GM06990 (cell line): ENCODE data around the gene ANK3.

Experiments used
- DNase-seq: peaks from one replicate; pipeline ENCODE4 v3.0.0-alpha.2; 2011; ENCODE audit not compliant: insufficient read length; ENCODE audit errors: extremely low read depth
- H3K27me3 ChIP-seq: replicated peaks from 2 replicates; pipeline ENCODE4 v1.6.0; 2011; ENCODE audit warnings: low read length; ENCODE audit not compliant: control insufficient read depth, insufficient read depth
- H3K36me3 ChIP-seq: 2 replicates; pipeline ENCODE4 v1.5.1; 2011; ENCODE audit warnings: low read length; ENCODE audit not compliant: control insufficient read depth, insufficient read depth
- H3K4me3 ChIP-seq: replicated peaks from 2 replicates; pipeline ENCODE4 v1.5.1; 2011; ENCODE audit warnings: low read depth, mild to moderate bottlenecking, control low read depth, low read length
- TF ChIP-seq, protein P1 (sequence below): IDR thresholded peaks from 2 replicates; pipeline ENCODE4 v1.5.1; 2011; ENCODE audit warnings: low read length, control low read depth, mild to moderate bottlenecking, inconsistent platforms; ENCODE audit not compliant: insufficient read depth, poor library complexity, severe bottlenecking

Gene ANK3

DNA sequence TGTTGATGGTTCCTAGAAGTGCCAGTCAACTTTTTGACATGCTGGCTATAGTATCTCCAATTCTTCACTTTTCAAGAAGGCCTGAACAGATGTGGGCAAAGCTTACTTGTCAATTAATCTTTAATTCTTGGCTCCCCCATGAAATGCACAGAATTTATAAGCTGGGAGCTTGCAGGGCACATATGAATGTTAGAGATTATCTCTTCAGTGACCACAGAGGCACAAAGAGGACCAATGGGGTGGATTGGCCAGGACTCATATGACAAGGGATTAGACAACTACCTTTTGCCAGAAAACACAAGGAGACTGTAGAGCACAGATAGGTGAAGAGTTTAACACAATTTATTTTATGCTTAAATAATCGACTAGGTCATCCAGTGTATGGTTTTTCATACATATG, 361.6 kb downstream of the ANK3 start:
- TF ChIP-seq, protein P1, sequence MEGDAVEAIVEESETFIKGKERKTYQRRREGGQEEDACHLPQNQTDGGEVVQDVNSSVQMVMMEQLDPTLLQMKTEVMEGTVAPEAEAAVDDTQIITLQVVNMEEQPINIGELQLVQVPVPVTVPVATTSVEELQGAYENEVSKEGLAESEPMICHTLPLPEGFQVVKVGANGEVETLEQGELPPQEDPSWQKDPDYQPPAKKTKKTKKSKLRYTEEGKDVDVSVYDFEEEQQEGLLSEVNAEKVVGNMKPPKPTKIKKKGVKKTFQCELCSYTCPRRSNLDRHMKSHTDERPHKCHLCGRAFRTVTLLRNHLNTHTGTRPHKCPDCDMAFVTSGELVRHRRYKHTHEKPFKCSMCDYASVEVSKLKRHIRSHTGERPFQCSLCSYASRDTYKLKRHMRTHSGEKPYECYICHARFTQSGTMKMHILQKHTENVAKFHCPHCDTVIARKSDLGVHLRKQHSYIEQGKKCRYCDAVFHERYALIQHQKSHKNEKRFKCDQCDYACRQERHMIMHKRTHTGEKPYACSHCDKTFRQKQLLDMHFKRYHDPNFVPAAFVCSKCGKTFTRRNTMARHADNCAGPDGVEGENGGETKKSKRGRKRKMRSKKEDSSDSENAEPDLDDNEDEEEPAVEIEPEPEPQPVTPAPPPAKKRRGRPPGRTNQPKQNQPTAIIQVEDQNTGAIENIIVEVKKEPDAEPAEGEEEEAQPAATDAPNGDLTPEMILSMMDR: no peak
- DNase-seq: no peak
- H3K4me3 ChIP-seq: no peak overlapping the region

DNA sequence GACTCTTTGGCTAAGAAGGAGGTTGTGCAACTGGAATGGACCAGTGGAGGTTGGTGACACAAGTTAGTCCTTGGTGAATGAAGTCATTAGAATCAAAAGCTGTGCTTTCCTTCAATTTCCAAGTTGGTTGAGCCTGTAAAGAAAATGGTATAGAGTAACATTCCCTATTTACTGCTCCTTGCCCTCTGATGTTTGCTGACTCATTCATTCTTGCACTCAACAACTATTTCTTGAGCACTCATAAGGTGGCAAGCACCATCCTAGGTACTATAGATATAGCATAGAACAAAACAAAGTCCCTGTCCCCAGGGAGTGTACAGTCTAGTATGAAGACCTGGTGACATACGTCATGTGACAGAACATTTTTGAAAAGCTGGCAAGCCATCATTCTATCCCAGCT, 364.4 kb downstream of the ANK3 start:
- DNase-seq: no peak

More for the DNA sequence above, 361.6 kb downstream of the ANK3 start:
- H3K36me3 ChIP-seq: no peaks in the 10 kb centered on the region
- H3K27me3 ChIP-seq: no peaks in the 10 kb centered on the region

DNA sequence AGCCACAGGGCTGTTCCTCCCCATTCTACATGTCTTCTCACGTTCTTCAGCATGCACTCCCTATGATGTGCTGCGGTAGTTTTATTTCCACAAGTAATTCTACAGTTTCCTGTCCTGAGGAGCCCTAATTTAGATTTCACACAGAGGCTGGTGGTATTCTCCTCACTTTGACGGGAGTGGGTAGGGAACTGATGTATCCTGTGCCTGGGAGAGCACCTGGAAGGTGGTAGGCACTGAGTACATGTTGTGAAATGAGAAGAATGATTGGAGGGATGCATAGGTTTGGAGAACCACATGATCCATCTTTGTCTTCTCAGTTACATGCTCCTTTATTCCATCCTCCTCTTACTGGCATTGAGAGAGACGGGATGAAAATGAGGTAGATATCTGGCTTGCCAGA, 365.2 kb downstream of the ANK3 start:
- H3K27me3 ChIP-seq: no peaks in the 10 kb centered on the region
- no peak for DNase-seq
- no peaks in the 10 kb centered on the region for H3K36me3 ChIP-seq
- TF ChIP-seq, protein P1: no peak
- no peak overlapping the region for H3K4me3 ChIP-seq

More for the DNA sequence above, 364.4 kb downstream of the ANK3 start:
- no peaks in the 10 kb centered on the region for H3K27me3 ChIP-seq
- TF ChIP-seq, protein P1: no peak
- no peak overlapping the region for H3K4me3 ChIP-seq
- H3K36me3 ChIP-seq: no peaks in the 10 kb centered on the region

DNA sequence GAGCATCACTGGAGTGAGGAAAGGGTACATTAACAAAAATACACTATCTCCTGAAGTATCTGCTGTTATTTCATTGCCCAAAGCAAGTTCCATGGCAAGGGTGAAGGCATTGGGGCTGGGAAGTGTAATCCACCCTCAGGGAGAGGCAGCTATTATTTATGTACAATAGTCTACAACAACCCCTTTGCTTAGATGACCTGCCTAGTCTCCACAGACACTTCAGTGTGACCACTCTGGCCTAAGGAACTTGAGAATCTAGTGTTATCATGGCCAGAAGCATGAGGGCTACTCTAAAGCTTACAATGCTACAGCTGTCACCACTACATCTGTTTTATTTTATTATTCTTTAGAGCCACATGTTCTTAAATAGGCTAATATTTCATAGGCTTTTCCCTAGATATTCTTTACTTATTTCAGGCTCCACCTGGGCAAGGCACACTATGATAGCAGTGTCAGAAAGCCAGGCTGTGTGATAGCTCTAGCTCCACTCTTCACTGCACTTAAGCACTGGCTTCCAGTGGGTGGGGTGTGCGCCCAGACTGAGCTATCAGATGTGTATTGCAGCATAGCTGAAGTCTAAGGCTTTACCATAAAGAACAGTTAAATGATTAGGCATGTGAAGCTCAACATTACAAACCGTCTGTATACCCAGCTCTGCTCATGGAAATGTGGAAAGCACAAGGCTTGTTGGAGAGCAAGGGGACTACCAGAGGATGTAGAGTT, 366.4 kb downstream of the ANK3 start:
- H3K27me3 ChIP-seq: no peaks in the 10 kb centered on the region
- TF ChIP-seq, protein P1: no peak
- H3K36me3 ChIP-seq: no peaks in the 10 kb centered on the region
- no peak overlapping the region for H3K4me3 ChIP-seq
- DNase-seq: no peak

DNA sequence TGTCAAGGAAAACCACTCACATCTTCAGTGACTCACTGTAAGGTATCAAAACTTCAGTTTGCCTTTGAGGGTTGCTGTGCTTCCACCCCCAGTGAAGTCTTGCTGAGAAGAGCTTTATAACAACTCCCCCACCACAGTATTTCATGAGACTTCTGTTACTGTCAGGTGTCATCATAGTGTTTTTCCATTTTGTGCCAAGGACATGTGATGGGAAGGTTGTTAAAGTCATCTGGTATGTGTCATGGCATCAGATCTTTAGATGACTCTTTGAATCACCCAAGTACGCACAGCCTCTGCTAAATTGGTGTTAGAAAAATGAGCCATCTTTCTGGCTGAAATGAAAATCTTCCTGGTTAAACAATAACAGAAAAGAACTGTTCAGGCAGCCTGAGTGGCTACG, 368.3 kb downstream of the ANK3 start:
- no peaks in the 10 kb centered on the region for H3K27me3 ChIP-seq
- no peaks in the 10 kb centered on the region for H3K36me3 ChIP-seq
- TF ChIP-seq, protein P1: no peak
- no peak overlapping the region for H3K4me3 ChIP-seq
- no peak for DNase-seq

DNA sequence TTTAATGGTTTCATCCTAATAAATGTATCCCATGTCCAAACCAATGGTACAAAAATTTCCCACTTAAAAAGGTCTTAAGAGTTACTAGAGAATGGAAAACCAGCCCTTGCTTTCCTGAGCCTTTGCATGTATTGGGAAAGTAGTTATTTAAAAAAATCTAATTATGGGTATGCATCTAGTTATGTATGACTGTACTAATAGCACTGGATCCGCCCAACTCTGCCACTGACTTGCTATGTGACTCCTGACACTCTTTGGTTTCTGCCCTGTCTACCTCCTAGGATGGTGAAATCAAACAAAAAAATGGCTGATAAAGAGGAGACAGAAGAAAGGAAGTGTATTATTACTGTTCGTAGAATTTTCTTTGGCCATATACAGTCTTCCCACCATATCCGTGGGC, 372.9 kb downstream of the ANK3 start:
- Histone ChIP-seq H3K4me3 (no peak overlapping the region), H3K27me3 (no peaks in the 10 kb centered on the region), H3K36me3 (no peaks in the 10 kb centered on the region)
- TF ChIP-seq, protein P1: no peak
- no peak for DNase-seq
